OCI-LY1 (cell line): ENCODE results near the gene ANKS3.

Experiments used
- H2AFZ ChIP-seq: fragments of 200-600 bp; sonication (generic), shearing (Covaris generic); 2 replicates; pipeline ENCODE4 v1.6.0; 2014; ENCODE audit warnings: antibody characterized with exemption, mild to moderate bottlenecking, low read length
- H3F3A ChIP-seq: fragments of 200-600 bp; sonication (generic), shearing (Covaris generic); 2 replicates; pipeline ENCODE4 v1.6.0; 2014; ENCODE audit warnings: mild to moderate bottlenecking, antibody characterized with exemption, low read length, moderate library complexity; ENCODE audit not compliant: insufficient read depth
- H3K27ac ChIP-seq: fragments of 200-600 bp; sonication (generic); 2 replicates; pipeline ENCODE4 v1.5.1; 2014; ENCODE audit warnings: low read length, mixed run types, mild to moderate bottlenecking, low read depth; ENCODE audit not compliant: poor library complexity, severe bottlenecking
- H3K27me3 ChIP-seq: fragments of 200-600 bp; sonication (generic); 2 replicates; pipeline ENCODE4 v1.6.0; 2014; ENCODE audit warnings: antibody characterized with exemption, mild to moderate bottlenecking, low read length, moderate library complexity; ENCODE audit not compliant: insufficient read depth
- H3K36me3 ChIP-seq: fragments of 200-600 bp; sonication (generic); 2 replicates; pipeline ENCODE4 v1.6.1; 2014; ENCODE audit warnings: mild to moderate bottlenecking, antibody characterized with exemption, low read length, moderate library complexity, mixed read lengths; ENCODE audit not compliant: insufficient read depth
- H3K4me1 ChIP-seq: fragments of 200-600 bp; sonication (generic); 2 replicates; pipeline ENCODE4 v1.5.1; 2014; ENCODE audit warnings: mild to moderate bottlenecking, low read length, moderate library complexity; ENCODE audit not compliant: insufficient read depth, severe bottlenecking
- H3K4me2 ChIP-seq: fragments of 200-600 bp; sonication (generic), shearing (Covaris generic); 2 replicates; pipeline ENCODE4 v1.6.1; 2014; ENCODE audit warnings: low read length
- H3K4me3 ChIP-seq: fragments of 200-600 bp; sonication (generic); 2 replicates; pipeline ENCODE4 v1.5.1; 2014; ENCODE audit warnings: low read length, low read depth, mild to moderate bottlenecking, mixed read lengths; ENCODE audit not compliant: poor library complexity, severe bottlenecking
- H3K79me2 ChIP-seq: fragments of 200-600 bp; shearing (Covaris generic); 2 replicates; pipeline ENCODE4 v1.6.1; 2016; ENCODE audit warnings: mixed run types, low read length, mixed read lengths; ENCODE audit not compliant: insufficient read depth
- H3K9ac ChIP-seq: fragments of 200-600 bp; sonication (generic), shearing (Covaris generic); 2 replicates; pipeline ENCODE4 v1.6.1; 2014; ENCODE audit warnings: mild to moderate bottlenecking, low read length, mixed read lengths
- H3K9me2 ChIP-seq: fragments of 200-600 bp; sonication (generic), shearing (Covaris generic); 2 replicates; pipeline ENCODE4 v1.6.1; 2014; ENCODE audit warnings: low read depth, mild to moderate bottlenecking, low read length, mixed read lengths
- H3K9me3 ChIP-seq: fragments of 200-600 bp; shearing (Covaris generic); 2 replicates; pipeline ENCODE4 v1.6.1; 2014; ENCODE audit warnings: low read length, mixed read lengths
- H4K20me1 ChIP-seq: fragments of 200-600 bp; sonication (generic), shearing (Covaris generic); 2 replicates; pipeline ENCODE4 v1.6.0; 2016; ENCODE audit warnings: mild to moderate bottlenecking, low read length; ENCODE audit not compliant: insufficient read depth
- CTCF ChIP-seq: fragments of 200-600 bp; sonication (generic), shearing (Covaris generic); IDR thresholded peaks from 2 replicates; pipeline ENCODE4 v1.5.1; 2017; ENCODE audit warnings: mild to moderate bottlenecking, antibody characterized with exemption, low read length, moderate library complexity, mixed read lengths
- EZH2 ChIP-seq: fragments of 200-600 bp; sonication (generic), shearing (Covaris generic); IDR thresholded peaks from 2 replicates; pipeline ENCODE4 v1.8.0; 2017; ENCODE audit warnings: borderline replicate concordance, mixed run types, mild to moderate bottlenecking, antibody characterized with exemption, low read length, moderate library complexity, mixed read lengths

The ANKS3 gene

DNA sequence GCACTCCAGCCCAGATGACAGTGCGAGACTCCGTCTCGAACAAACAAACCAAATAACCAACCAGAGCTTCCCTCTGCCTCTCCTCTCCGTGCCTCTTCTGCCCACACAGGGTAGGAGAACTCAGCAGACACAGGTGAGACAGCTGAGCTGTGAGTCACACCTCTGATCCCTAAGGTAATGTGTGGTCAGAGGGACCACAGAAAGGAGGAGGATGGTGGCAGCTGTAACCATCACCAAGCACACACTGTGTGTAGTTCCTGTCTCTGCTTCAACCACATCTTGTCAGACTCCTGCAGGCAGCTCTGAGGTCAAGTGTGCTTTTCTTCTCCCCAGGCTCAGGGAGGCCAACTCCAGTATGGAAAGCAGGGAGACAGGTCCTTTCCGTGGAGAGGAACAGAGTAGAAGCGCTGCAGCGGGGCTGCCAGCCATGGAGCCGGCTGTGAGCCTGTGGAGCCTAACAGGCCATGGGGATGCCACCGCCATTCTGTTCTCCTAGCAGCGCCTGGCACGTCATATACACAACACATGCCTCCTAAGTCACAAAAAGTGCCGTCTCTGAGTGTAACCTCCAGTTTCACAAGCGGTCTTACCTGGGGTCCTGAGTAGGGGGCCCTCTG is 33.6 kb downstream of the ANKS3 start:
- Histone ChIP-seq H3K36me3 (peaks cover 65% of the 10 kb centered on the region; the same call in 1 of the 2 replicates), H3F3A (no peaks in the 10 kb centered on the region), H3K27me3 (no peaks in the 10 kb centered on the region), H2AFZ (no peak overlapping the region), H3K79me2 (no peaks in the 10 kb centered on the region), H3K4me1 (peaks cover 3% of the 10 kb centered on the region), H3K9me2 (no peaks in the 10 kb centered on the region), H4K20me1 (no peaks in the 10 kb centered on the region), H3K9me3 (no peaks in the 10 kb centered on the region), H3K27ac (no peak overlapping the region), H3K4me2 (no peak overlapping the region), H3K9ac (no peak overlapping the region), H3K4me3 (no peak overlapping the region)
- TF ChIP-seq EZH2 = no peak
- no peak for TF ChIP-seq CTCF

DNA sequence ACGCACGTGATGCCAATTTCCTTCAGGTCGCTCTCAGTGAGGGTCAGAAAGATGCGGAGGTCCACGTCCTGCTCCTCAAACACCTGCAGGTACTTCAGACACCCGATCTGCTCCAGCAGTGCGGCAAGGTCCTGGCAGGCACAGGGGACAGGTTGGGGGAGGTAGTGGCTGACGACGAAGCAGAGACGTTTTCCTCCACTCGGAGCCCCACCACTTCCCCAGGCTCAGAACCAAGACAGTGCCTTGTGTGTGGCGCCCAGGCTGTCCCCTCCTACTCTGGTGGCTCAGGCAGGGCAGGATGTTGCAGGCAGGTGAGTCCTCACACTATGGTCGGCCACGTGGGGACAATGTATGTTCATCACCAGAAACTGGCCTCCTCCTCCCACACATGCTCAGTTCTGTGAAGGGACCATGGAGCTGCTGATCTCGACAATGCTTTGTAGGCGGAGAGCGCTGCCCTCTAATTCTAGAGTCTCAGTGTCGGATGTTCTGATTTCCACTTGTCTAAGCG is 35.0 kb downstream of the ANKS3 start:
- H3K4me1 ChIP-seq = peaks cover 15% of the 10 kb centered on the region
- H4K20me1 ChIP-seq = no peaks in the 10 kb centered on the region
- no peak overlapping the region for H2AFZ ChIP-seq
- H3K27ac ChIP-seq = no peak overlapping the region
- H3K36me3 ChIP-seq = peaks cover 66% of the 10 kb centered on the region; the same call in 1 of the 2 replicates
- no peak overlapping the region for H3K9ac ChIP-seq
- no peak overlapping the region for H3K4me3 ChIP-seq
- no peaks in the 10 kb centered on the region for H3K27me3 ChIP-seq
- TF ChIP-seq CTCF (no peak), EZH2 (no peak)
- no peak overlapping the region for H3K4me2 ChIP-seq
- H3K9me3 ChIP-seq = no peaks in the 10 kb centered on the region
- H3K9me2 ChIP-seq = no peaks in the 10 kb centered on the region
- H3F3A ChIP-seq = no peaks in the 10 kb centered on the region
- H3K79me2 ChIP-seq = no peaks in the 10 kb centered on the region

GRCh38 chr16:4698321-4699045 is 35.6 kb downstream of the ANKS3 start:
- TF ChIP-seq EZH2 (no peak), CTCF (no peak)
- Histone ChIP-seq H3K9me3 (no peaks in the 10 kb centered on the region), H3K4me1 (peaks cover 15% of the 10 kb centered on the region), H3K9ac (no peak overlapping the region), H3K4me2 (no peak overlapping the region), H3K27me3 (no peaks in the 10 kb centered on the region), H3F3A (no peaks in the 10 kb centered on the region), H4K20me1 (no peaks in the 10 kb centered on the region), H3K9me2 (no peaks in the 10 kb centered on the region), H3K27ac (no peak overlapping the region), H3K79me2 (no peaks in the 10 kb centered on the region), H2AFZ (no peak overlapping the region), H3K4me3 (no peak overlapping the region), H3K36me3 (peaks cover 66% of the 10 kb centered on the region; the same call in 1 of the 2 replicates)
